IMR-90 (cell line): ENCODE data around the gene NLGN1. TPM values are rescaled to one million over a fixed set of nuclear protein-coding genes. Genes with fewer than 3 reads are reported as not detected.

Source experiments
- ATAC-seq: fragments of 200-7000 bp; cut with Tn5 transposase; 2 replicates; pipeline ENCODE4 v1.9.1; 2020; ENCODE audit warnings: low read depth, mild to moderate bottlenecking, moderate library complexity
- BruUV-seq: library from RNA; stranded (reverse); fragments of 400-500 nt; replicated peaks from 2 replicates; lab custom pipeline; 2021; lab: Mats Ljungman, UMichigan
- CTCF ChIA-PET: fragments of 300-600 bp; formaldehyde crosslinking; extraction: SDS; loops from one replicate; lab custom pipeline; 2021; ENCODE audit warnings: antibody characterized with exemption; lab: Yijun Ruan, JAX
- POLR2A ChIA-PET: fragments of 300-600 bp; sonication (Branson Sonifier 250); formaldehyde crosslinking; loops from one replicate; lab custom pipeline; 2022; ENCODE audit warnings: antibody characterized with exemption; ENCODE audit not compliant: unreplicated experiment; lab: Charles Lee
- DNase-seq: peaks from one replicate; pipeline ENCODE4 v3.0.0; 2013
- H2AFZ ChIP-seq: replicated peaks from 2 replicates; pipeline ENCODE3; 2013; ENCODE audit warnings: low read length, mild to moderate bottlenecking; ENCODE audit not compliant: poor library complexity
- H2AK5ac ChIP-seq: 2 replicates; pipeline ENCODE4 v1.6.1; 2013; ENCODE audit warnings: low read depth, low read length, inconsistent platforms
- H2AK9ac ChIP-seq: replicated peaks from 2 replicates; pipeline ENCODE3; 2013; ENCODE audit warnings: mild to moderate bottlenecking, low read depth, low read length, moderate library complexity; ENCODE audit not compliant: poor library complexity
- H2BK120ac ChIP-seq: 2 replicates; pipeline ENCODE4 v1.6.1; 2013; ENCODE audit warnings: low read depth, low read length, inconsistent platforms
- H2BK15ac ChIP-seq: 3 replicates; pipeline ENCODE4 v1.6.1; 2013; ENCODE audit warnings: low read depth, low read length, inconsistent platforms
- H2BK20ac ChIP-seq: 2 replicates; pipeline ENCODE4 v1.6.1; 2013; ENCODE audit warnings: low read depth, mild to moderate bottlenecking, inconsistent platforms, low read length, moderate library complexity
- H2BK5ac ChIP-seq: 2 replicates; pipeline ENCODE4 v1.6.1; 2013; ENCODE audit warnings: mild to moderate bottlenecking, low read depth, low read length, inconsistent platforms; ENCODE audit not compliant: poor library complexity, severe bottlenecking
- H3K14ac ChIP-seq: replicated peaks from 2 replicates; pipeline ENCODE4 v1.6.1; 2013; ENCODE audit warnings: low read depth, low read length, inconsistent platforms
- H3K18ac ChIP-seq: 2 replicates; pipeline ENCODE4 v1.6.1; 2013; ENCODE audit warnings: low read depth, low read length, control low read depth
- H3K23ac ChIP-seq: 2 replicates; pipeline ENCODE4 v1.6.1; 2013; ENCODE audit warnings: low read depth, low read length, inconsistent platforms
- H3K27ac ChIP-seq: 2 replicates; pipeline ENCODE4 v1.5.1; 2013; ENCODE audit warnings: mild to moderate bottlenecking, control low read depth, low read length; ENCODE audit not compliant: insufficient read depth
- H3K27me3 ChIP-seq: 2 replicates; pipeline ENCODE4 v1.6.1; 2013; ENCODE audit warnings: low read length; ENCODE audit not compliant: control insufficient read depth, insufficient read depth
- H3K36me3 ChIP-seq: 2 replicates; pipeline ENCODE4 v1.6.1; 2013; ENCODE audit warnings: low read length, mixed read lengths; ENCODE audit not compliant: control insufficient read depth, insufficient read depth
- H3K4ac ChIP-seq: 2 replicates; pipeline ENCODE4 v1.6.1; 2013; ENCODE audit warnings: low read depth, low read length, inconsistent platforms
- H3K4me1 ChIP-seq: 2 replicates; pipeline ENCODE4 v1.6.1; 2013; ENCODE audit warnings: low read length, mixed read lengths; ENCODE audit not compliant: control insufficient read depth, insufficient read depth
- H3K4me2 ChIP-seq: 2 replicates; pipeline ENCODE4 v1.6.1; 2013; ENCODE audit warnings: low read depth, mild to moderate bottlenecking, control low read depth, low read length, moderate library complexity
- H3K4me3 ChIP-seq: 2 replicates; pipeline ENCODE4 v1.5.1; 2013; ENCODE audit warnings: low read depth, mild to moderate bottlenecking, control low read depth, low read length, moderate library complexity; ENCODE audit not compliant: insufficient read depth
- H3K56ac ChIP-seq: 2 replicates; pipeline ENCODE4 v1.6.1; 2013; ENCODE audit warnings: low read length, inconsistent platforms; ENCODE audit not compliant: insufficient read depth; ENCODE audit errors: extremely low read depth
- H3K79me1 ChIP-seq, 2 experiments: 2 replicates each; pipeline ENCODE4 v1.6.1; 2013; ENCODE audit warnings: low read length in 2 of 2, inconsistent platforms in 1 of 2, low read depth in 1 of 2
- H3K9ac ChIP-seq: 2 replicates; pipeline ENCODE4 v1.6.1; 2013; ENCODE audit warnings: low read depth, low read length, control low read depth
- H3K9me1 ChIP-seq: 2 replicates; pipeline ENCODE4 v1.6.1; 2013; ENCODE audit warnings: low read length, inconsistent platforms; ENCODE audit not compliant: insufficient read depth
- H3K9me3 ChIP-seq: 2 replicates; pipeline ENCODE4 v1.6.1; 2013; ENCODE audit warnings: low read length; ENCODE audit not compliant: control insufficient read depth, insufficient read depth
- H4K20me1 ChIP-seq: 2 replicates; pipeline ENCODE4 v1.6.1; 2013; ENCODE audit warnings: low read length, inconsistent platforms; ENCODE audit not compliant: insufficient read depth
- H4K5ac ChIP-seq: 2 replicates; pipeline ENCODE4 v1.6.1; 2013; ENCODE audit warnings: mild to moderate bottlenecking, low read depth, low read length, control low read depth
- H4K8ac ChIP-seq, 2 experiments: 2 replicates each; pipeline ENCODE4 v1.6.1; 2013; ENCODE audit warnings: low read depth in 2 of 2, low read length in 2 of 2, control low read depth in 1 of 2, inconsistent platforms in 1 of 2
- H4K91ac ChIP-seq: 2 replicates; pipeline ENCODE4 v1.6.1; 2013; ENCODE audit warnings: low read depth, low read length, inconsistent platforms; ENCODE audit not compliant: insufficient read depth
- BHLHE40 ChIP-seq: fragments of 150-350 bp; IDR thresholded peaks from 2 replicates; pipeline ENCODE4 v1.6.1; 2016; ENCODE audit warnings: mild to moderate bottlenecking, low read depth, low read length
- CEBPB ChIP-seq: IDR thresholded peaks from 2 replicates; pipeline ENCODE4 v1.6.1; 2012; ENCODE audit warnings: low read depth, low read length, improper control_type of control experiment
- CHD1 ChIP-seq: IDR thresholded peaks from 2 replicates; pipeline ENCODE4 v1.6.1; 2012; ENCODE audit warnings: low read depth, low read length, improper control_type of control experiment
- FOS ChIP-seq: fragments of 150-350 bp; IDR thresholded peaks from 2 replicates; pipeline ENCODE4 v1.6.1; 2016; ENCODE audit warnings: low read depth, low read length
- MAFK ChIP-seq: IDR thresholded peaks from 2 replicates; pipeline ENCODE4 v1.6.1; 2012; ENCODE audit warnings: low read depth, low read length, improper control_type of control experiment
- MAZ ChIP-seq: IDR thresholded peaks from 2 replicates; pipeline ENCODE4 v1.6.1; 2012; ENCODE audit warnings: low read depth, mild to moderate bottlenecking, low read length, improper control_type of control experiment, moderate library complexity, borderline replicate concordance
- MXI1 ChIP-seq: IDR thresholded peaks from 2 replicates; pipeline ENCODE4 v1.6.1; 2012; ENCODE audit warnings: low read depth, mild to moderate bottlenecking, low read length, moderate library complexity, borderline replicate concordance
- NFE2L2 ChIP-seq: fragments of 150-350 bp; IDR thresholded peaks from 2 replicates; pipeline ENCODE4 v1.6.1; 2016; ENCODE audit warnings: low read depth, mild to moderate bottlenecking, low read length
- POLR2A ChIP-seq: IDR thresholded peaks from 2 replicates; pipeline ENCODE4 v1.6.1; 2012; ENCODE audit warnings: mild to moderate bottlenecking, low read depth, low read length
- RAD21 ChIP-seq: IDR thresholded peaks from 2 replicates; pipeline ENCODE4 v1.6.1; 2012; ENCODE audit warnings: low read length, improper control_type of control experiment
- RCOR1 ChIP-seq: IDR thresholded peaks from 2 replicates; pipeline ENCODE4 v1.6.1; 2012; ENCODE audit warnings: mild to moderate bottlenecking, low read length, improper control_type of control experiment; ENCODE audit not compliant: insufficient replicate concordance
- RFX5 ChIP-seq: IDR thresholded peaks from 2 replicates; pipeline ENCODE4 v1.8.0; 2012; ENCODE audit warnings: low read depth, mild to moderate bottlenecking, low read length, moderate library complexity
- SMC3 ChIP-seq: fragments of 150-350 bp; IDR thresholded peaks from 2 replicates; pipeline ENCODE4 v1.6.1; 2016; ENCODE audit warnings: low read depth, mild to moderate bottlenecking, antibody characterized with exemption, low read length, moderate library complexity
- WGBS, 2 experiments: methylation state at CpG; one replicate each; pipeline versions ENCODE4 v1.1.5 to v1.1.7; 2013; ENCODE audit warnings: missing lambda C conversion rate in 2 of 2; ENCODE audit not compliant: insufficient read length in 1 of 2; ENCODE audit errors: extremely low coverage in 2 of 2; 5-methylcytosine and 5-hydroxymethylcytosine counted together
- dilution Hi-C: fragments of 300-500 bp; cut with HindIII; formaldehyde crosslinking; loops from one replicate; pipeline ENCODE4 v1.14.3; 2018; ENCODE audit warnings: low sequenced_read_pairs; ENCODE audit not compliant: unreplicated experiment
- in situ Hi-C: fragments of 300-500 bp; cut with MboI; formaldehyde crosslinking; loops from 3 replicates; pipeline ENCODE4 v1.14.3; 2019; ENCODE audit warnings: low sequenced_read_pairs, inconsistent platforms, mixed read lengths
- intact Hi-C: fragments of 100-400 bp; cut with micrococcal nuclease; formaldehyde crosslinking; loops from 2 replicates; pipeline ENCODE4 v1.10.0; 2022
- polyA plus RNA-seq, 3 experiments: library from polyadenylated mRNA; depleted of rRNA; stranded (reverse); fragments of >200 nt; gene quantifications; 2 replicates each; pipeline ENCODE4 v1.2.3, GENCODE V29; 2012; ENCODE audit warnings: low replicate concordance in 1 of 3
- total RNA-seq: library from RNA; depleted of rRNA; stranded (reverse); fragments of >200 nt; gene quantifications from 2 replicates; pipeline ENCODE4 v1.2.3, GENCODE V29; 2012
- TF ChIP-seq, protein P1 (sequence below): conservative IDR thresholded peaks from 2 replicates; pipeline ENCODE4 v1.5.1; 2012; ENCODE audit warnings: mild to moderate bottlenecking, low read depth, low read length, improper control_type of control experiment
- TF ChIP-seq, protein P2 (sequence below): fragments of 150-350 bp; IDR thresholded peaks from 2 replicates; pipeline ENCODE4 v1.6.1; 2016; ENCODE audit warnings: low read depth, mild to moderate bottlenecking, low read length, moderate library complexity, borderline replicate concordance
- TF ChIP-seq, protein P3 (sequence below): fragments of 150-350 bp; IDR thresholded peaks from 2 replicates; pipeline ENCODE4 v1.6.1; 2017; ENCODE audit warnings: mild to moderate bottlenecking, antibody characterized with exemption, low read length, low read depth

The NLGN1 gene
- total and polyA plus RNA-seq, 2 of the 4 experiments (the other 2 are of a cell fraction): 1.8 to 12.5 TPM

DNA sequence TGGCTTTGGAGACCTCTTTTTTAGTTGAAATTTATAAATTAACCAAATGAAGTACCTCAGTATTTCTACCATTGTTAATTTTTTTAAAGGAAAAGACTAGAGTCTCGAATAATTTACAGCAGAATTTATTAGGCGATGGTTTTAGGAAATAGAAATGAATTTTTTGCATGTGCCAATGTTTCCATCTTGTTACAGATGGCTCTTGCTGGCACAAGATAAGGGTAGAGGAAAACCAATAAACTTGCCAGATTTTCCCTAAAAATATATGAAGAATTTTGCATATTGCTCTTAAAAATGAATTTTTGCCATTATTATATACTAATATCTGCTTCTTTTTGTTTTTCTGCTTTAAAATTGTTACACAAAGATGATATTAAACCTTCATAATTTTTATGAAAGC, 380.7 kb downstream of the NLGN1 start:
- ChIA-PET CTCF (no interaction called here), POLR2A (no interaction called here)
- WGBS, 2 experiments: no CpG with 5 or more reads among the region's 2 CpGs
- H2BK20ac ChIP-seq: no peak overlapping the region
- no peak for ATAC-seq
- no peak overlapping the region for H3K27ac ChIP-seq
- no peak overlapping the region for H2BK120ac ChIP-seq
- intact Hi-C loops: no loop called here
- H3K23ac ChIP-seq: no peak overlapping the region
- BruUV-seq: no TSS peak
- TF ChIP-seq MAZ: no peak
- no peak for TF ChIP-seq RAD21
- TF ChIP-seq, protein P1, sequence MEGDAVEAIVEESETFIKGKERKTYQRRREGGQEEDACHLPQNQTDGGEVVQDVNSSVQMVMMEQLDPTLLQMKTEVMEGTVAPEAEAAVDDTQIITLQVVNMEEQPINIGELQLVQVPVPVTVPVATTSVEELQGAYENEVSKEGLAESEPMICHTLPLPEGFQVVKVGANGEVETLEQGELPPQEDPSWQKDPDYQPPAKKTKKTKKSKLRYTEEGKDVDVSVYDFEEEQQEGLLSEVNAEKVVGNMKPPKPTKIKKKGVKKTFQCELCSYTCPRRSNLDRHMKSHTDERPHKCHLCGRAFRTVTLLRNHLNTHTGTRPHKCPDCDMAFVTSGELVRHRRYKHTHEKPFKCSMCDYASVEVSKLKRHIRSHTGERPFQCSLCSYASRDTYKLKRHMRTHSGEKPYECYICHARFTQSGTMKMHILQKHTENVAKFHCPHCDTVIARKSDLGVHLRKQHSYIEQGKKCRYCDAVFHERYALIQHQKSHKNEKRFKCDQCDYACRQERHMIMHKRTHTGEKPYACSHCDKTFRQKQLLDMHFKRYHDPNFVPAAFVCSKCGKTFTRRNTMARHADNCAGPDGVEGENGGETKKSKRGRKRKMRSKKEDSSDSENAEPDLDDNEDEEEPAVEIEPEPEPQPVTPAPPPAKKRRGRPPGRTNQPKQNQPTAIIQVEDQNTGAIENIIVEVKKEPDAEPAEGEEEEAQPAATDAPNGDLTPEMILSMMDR: no peak
- TF ChIP-seq CHD1: no peak
- TF ChIP-seq BHLHE40: no peak
- no peak for TF ChIP-seq NFE2L2
- no peak for TF ChIP-seq SMC3
- TF ChIP-seq RFX5: no peak
- no peak for TF ChIP-seq FOS
- TF ChIP-seq MXI1: no peak
- no peak for TF ChIP-seq POLR2A
- TF ChIP-seq MAFK: no peak
- no peak for TF ChIP-seq CEBPB
- TF ChIP-seq, protein P2, sequence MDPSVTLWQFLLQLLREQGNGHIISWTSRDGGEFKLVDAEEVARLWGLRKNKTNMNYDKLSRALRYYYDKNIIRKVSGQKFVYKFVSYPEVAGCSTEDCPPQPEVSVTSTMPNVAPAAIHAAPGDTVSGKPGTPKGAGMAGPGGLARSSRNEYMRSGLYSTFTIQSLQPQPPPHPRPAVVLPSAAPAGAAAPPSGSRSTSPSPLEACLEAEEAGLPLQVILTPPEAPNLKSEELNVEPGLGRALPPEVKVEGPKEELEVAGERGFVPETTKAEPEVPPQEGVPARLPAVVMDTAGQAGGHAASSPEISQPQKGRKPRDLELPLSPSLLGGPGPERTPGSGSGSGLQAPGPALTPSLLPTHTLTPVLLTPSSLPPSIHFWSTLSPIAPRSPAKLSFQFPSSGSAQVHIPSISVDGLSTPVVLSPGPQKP: no peak
- TF ChIP-seq, protein P3, sequence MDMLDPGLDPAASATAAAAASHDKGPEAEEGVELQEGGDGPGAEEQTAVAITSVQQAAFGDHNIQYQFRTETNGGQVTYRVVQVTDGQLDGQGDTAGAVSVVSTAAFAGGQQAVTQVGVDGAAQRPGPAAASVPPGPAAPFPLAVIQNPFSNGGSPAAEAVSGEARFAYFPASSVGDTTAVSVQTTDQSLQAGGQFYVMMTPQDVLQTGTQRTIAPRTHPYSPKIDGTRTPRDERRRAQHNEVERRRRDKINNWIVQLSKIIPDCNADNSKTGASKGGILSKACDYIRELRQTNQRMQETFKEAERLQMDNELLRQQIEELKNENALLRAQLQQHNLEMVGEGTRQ: no peak
- TF ChIP-seq RCOR1: no peak
- H3K4ac ChIP-seq: no peak overlapping the region
- H3K4me3 ChIP-seq: no peak overlapping the region
- H2BK15ac ChIP-seq: no peak overlapping the region
- H4K20me1 ChIP-seq: no peaks in the 10 kb centered on the region
- H3K79me1 ChIP-seq: no peaks in the 10 kb centered on the region
- H3K56ac ChIP-seq: no peak overlapping the region
- H3K27me3 ChIP-seq: no peaks in the 10 kb centered on the region
- H4K91ac ChIP-seq: no peak overlapping the region
- no peak overlapping the region for H4K8ac ChIP-seq
- H2AK5ac ChIP-seq: no peak overlapping the region
- no peak overlapping the region for H2AK9ac ChIP-seq
- dilution Hi-C loops: no loop called here
- no peak for DNase-seq
- no peak overlapping the region for H4K5ac ChIP-seq
- H3K14ac ChIP-seq: no peak overlapping the region
- no peak overlapping the region for H3K18ac ChIP-seq
- no peak overlapping the region for H2AFZ ChIP-seq
- H3K9me3 ChIP-seq: no peaks in the 10 kb centered on the region
- H3K4me1 ChIP-seq: no peaks in the 10 kb centered on the region
- H3K9ac ChIP-seq: no peak overlapping the region
- in situ Hi-C loops: no loop called here
- no peak overlapping the region for H2BK5ac ChIP-seq
- no peaks in the 10 kb centered on the region for H3K36me3 ChIP-seq
- H3K4me2 ChIP-seq: no peak overlapping the region
- H3K9me1 ChIP-seq: no peaks in the 10 kb centered on the region
